ENCODE data around the gene NR1D1. TPM values are rescaled to one million over a fixed set of nuclear protein-coding genes. Genes with fewer than 3 reads are reported as not detected.

The NR1D1 gene
- total RNA-seq, 1 experiment from 2014 or later: 5.5 TPM

- peak; percentile 44 for DNase-seq (ENCODE audit: low read depth)
Measured at GRCh38 chr17:40075201-40075941, 25.0 kb downstream of the NR1D1 start.

DNA sequence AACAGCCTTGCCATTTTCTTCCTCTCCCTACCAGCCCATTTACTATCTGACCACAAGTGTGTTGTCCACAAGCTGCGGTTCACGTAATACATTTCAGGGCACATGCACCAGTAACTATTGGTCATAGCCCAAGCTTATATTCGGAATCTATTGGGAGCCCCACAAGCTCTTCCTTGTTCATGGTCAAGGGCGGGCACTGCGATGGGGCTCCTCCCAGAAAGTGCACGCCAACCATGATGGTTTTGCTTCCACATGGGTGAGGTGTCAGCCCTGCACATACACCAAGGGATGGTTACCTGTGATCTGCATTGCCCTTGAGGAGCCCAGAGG lies 25.6 kb downstream of the NR1D1 start:
- no peak for DNase-seq (ENCODE audit: low read depth)

DNA sequence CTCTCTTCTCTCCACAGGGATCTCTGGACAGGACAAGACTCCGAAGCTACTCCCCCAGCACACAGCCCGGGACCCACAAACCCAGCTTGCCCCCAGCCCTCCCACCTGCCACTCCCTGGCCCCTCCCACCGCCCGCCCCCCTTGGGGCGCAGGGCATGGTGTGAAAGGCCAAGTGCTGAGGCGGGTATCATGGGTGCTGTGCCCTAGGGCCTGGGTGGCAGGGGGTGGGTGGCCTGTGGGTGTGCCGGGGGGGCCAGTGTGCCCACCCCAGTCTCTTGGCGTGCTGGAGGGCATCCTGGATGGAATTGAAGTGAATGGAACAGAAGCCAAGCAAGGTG lies 26.2 kb downstream of the NR1D1 start:
- no peak for DNase-seq (ENCODE audit: low read depth)

DNA sequence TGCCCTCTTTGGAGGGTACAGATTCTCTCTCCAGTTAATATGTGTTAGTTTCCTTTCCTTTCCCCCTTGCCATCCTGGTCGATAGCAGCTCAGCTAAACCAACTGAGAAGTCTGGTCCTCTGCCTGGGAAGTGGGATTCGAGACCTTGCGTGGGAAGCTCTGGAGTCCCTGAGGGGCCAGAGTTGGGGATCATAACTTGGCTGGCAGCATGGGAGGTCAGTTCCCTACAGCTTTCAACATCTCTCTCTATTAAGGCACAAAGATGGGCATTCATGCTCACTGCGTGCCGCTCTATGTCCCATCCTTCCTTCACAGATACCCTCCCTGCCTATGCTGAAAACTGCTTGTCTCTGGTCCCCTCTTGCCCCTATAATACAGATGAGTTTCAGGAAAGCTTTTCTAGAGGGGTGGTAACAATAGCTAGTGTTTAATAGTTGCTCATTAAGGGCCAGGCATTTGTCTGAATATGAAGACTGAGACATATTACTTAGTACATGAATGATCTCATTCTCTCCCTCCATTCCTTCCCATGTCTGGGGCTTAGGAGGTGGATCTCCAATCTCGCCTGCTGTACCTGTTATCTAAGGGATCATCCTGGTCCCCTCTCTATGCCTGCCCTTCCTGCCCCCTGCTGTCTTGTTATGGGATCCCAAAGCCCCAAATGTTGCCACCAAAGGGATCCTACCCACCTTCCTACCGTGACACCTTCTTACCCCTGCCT lies 26.8 kb downstream of the NR1D1 start:
- no peak for DNase-seq (ENCODE audit: low read depth)

GRCh38 chr17:40072735-40073346 lies 27.5 kb downstream of the NR1D1 start:
- no peak for DNase-seq (ENCODE audit: low read depth)

GRCh38 chr17:40072040-40072734 lies 28.2 kb downstream of the NR1D1 start:
- no peak for DNase-seq (ENCODE audit: low read depth)

DNA sequence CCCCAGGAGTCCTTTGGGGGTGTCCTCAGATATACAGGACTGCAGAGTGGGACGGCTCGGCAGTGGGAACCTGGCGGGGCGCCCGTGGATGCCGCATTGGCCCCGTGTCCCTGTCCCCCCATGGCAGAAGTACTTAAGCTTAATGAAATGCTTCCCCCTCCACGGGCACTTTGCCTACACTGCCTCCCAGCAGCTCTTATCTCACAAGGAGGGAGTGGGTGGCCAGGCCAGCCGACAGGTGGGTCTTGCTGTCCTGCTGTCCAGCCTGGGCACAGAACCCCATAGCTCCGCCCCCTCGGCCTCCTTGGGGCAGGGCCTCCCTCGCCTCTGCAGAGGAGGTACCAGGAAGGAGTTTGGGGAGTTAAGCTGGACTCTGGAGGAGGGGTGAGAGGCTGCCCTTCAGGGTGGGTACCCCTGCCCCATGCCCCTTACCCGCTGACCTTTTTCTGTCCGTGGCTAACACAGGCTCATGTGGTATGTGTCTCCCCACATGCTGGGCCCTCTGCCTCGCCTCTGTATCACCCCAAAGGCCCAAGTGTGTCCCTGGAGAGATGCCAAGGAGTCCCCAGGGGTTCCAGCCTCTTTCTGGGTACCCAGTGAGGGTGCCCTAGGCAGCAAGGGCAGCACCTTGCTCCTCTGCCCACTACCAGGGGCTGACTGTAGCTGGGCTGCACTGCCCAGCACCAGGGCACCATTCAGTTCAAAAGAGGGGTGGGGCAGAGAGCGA lies 28.9 kb downstream of the NR1D1 start:
- DNase-seq (ENCODE audit: low read depth): no peak

- DNase-seq (ENCODE audit: low read depth): no peak
Measured at GRCh38 chr17:40070709-40071312, 29.6 kb downstream of the NR1D1 start.

GRCh38 chr17:40069751-40070708 lies 30.4 kb downstream of the NR1D1 start:
- peak; percentile 48 for DNase-seq (ENCODE audit: low read depth)

GRCh38 chr17:40068917-40069750 lies 31.3 kb downstream of the NR1D1 start:
- DNase-seq (ENCODE audit: low read depth): peak; percentile 81

DNA sequence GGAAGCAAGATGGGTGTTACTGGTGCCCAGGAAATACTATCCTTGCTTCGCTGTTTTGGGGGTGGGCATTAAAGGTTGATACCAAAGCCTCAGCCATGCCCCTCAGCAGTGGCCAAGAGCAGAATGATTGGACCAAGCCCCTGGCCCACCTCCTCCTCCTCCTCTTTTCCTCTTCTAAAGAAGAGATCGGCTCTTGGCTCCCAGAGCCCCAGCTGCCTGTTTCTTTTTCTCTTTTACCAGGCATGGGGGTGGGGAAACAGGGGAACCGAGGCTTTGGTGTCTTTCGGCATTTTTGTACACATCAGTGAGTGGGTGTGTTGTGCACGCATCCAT lies 31.8 kb downstream of the NR1D1 start:
- DNase-seq (ENCODE audit: low read depth): no peak

GRCh38 chr17:40068129-40068581 lies 32.2 kb downstream of the NR1D1 start:
- DNase-seq (ENCODE audit: low read depth): no peak

DNA sequence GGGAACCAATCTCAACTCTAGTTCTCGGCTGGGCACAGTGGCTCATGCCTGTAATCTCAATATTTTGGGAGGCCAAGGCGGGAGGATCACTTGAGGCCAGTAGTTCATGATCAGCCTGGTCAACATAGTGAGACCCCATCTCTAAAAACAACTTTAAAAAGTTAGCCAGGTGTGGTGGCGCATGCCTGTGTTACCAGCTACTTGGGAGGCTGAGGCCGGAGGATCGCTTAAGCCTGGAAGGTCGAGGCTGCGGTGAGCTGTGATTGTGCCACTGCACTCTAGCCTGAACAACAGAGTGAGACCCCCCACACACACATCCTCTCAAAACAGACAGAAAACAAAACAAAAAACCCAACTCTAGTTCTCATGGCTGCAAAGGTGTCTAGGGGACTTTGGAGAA lies 32.7 kb downstream of the NR1D1 start:
- no peak for DNase-seq (ENCODE audit: low read depth)

DNA sequence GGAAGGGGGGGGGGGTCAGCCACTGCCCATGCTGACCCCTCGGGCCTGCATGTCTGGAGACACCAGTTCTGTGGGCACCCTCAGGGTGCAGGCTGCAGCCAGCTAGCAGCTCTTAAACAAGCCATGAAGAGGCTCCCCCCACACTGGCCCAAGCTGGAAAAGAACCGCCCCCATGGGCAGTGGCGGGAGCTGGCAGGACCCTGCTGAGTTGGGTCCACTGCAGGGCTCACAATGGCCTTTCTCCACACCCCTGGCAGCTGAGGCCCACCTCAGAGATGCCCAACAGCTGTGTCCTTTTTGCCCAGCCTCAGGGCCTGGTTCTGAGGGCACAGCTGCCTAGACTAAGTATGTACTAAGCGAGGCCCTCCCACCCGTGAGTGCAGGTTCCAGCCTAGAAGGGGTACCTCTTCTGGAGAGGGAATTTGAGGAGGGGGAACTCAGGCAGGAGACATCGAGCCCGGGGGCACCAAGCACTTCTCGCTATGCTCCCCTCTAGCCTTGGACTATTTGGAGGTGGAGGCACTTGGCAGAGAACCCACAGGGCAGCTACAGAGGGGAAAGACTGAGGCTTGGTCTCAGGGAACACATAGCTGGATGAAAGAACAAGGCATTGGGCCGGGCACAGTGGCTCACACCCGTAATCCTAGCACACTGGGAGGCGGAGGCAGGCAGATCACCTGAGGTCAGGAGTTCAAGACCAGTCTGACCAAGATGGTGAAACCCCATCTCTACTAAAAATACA lies 34.4 kb downstream of the NR1D1 start:
- peak; percentile 14 for DNase-seq (ENCODE audit: low read depth)

DNA sequence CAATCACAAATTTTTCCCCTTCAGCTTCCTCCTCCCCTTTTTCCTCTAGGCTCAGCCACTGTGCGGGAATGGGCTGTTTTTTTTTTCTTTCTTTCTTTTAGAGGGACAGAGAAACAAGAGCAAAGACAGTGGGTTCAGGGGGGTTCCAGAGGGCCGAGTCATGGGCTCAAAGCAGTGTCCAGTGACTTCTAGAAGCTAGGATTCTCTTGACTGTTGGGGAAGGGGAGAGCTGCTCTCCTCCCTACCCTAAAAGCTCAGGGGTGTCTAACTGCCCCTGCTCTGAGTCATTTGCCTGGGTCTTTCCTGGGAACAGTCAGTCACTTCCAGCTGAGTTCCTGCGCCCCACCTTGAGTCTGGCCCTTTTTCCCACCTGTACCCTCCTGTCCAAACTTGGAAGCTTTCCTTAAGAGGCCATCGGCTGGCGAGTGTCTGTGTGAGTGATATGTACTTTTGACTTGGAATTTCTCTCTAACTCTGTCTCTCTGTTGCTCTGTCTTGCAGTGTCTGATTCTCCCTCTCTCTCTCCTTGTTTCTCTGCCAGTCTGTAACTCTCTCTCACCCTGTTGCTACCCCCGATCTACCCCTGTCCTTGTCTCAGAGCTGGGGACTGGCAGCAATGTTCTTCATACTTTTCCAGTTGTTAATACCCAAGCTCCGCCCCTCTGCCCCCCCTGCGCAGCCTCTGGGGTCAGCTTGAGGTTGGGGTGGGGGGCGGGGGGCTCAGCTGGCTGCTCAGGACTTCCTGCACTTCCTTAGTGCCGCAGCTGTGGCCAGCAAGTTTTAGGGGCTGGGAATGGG lies 35.2 kb downstream of the NR1D1 start:
- peak; percentile 35 for DNase-seq (ENCODE audit: low read depth)

DNA sequence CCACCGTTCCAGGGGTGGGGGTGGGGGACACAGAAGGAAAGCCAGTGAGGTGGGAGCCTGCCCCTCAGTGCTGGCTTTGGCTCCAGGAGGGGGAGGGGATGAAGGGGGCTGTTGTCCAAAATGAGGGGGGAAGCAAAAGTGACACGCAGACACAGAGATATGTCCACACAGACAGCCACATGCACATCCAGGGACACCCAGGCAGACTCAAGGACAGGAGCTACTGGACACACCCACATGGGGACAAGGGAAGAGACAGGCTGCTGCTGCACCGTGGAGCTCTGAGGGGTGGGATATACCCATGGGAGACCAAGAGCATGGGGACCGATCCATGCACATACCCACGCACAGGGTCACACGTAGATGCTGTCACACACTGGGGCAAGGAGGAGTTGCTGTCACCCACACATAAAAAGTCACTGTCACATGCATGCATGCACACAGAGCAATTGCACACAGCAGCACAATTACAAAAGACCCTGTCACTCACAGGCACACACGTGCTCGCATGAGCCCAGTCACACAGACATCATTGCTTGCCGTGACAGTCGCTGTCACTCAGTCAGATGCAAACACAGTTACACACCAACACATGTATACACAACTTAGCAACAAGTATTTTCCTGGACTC lies 36.4 kb downstream of the NR1D1 start:
- DNase-seq (ENCODE audit: low read depth): no peak

DNA sequence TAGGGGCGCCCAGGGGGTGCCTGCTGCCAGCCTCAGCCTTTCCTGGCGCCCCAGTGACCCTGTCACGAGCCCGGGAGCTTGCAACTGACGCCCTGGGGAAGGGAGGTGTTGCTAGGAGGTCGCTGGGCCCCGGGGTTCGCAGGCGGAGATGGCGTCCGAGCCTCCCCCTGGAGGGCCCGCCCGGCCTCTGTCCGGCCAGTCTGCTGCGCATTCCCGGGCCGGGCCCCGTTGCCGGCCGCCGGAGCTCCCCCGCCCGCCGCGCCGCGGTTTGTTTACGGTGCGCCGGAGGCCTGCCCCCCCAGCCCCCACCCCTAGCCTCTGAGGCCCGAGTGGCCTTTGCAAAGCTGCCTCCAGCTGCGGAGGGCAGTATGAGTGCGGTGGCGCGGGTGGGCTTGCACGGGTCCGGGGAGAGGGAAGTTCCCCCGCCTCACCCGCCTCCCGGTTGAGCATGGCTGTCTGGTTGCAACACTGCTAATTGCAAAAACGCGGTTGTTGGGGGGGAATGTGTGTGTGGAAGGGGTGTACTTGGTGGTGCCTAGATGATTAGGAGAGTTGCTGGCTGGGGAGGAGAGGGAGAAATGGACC lies 37.1 kb downstream of the NR1D1 start:
- DNase-seq (ENCODE audit: low read depth): peak; percentile 19

Data from RPMI7951 (cell line).